RWPE2 (cell line): ENCODE data around the gene MDH1.

Experiments used
- ATAC-seq: fragments of 200-7000 bp; cut with Tn5 transposase; 3 replicates; pipeline ENCODE4 v1.9.1; 2021; ENCODE audit warnings: low read depth
- DNase-seq: peaks from one replicate; pipeline ENCODE4 v3.0.0-alpha.2; 2020; ENCODE audit warnings: low spot score
- H3K27ac ChIP-seq: fragments of 450-650 bp; 2 replicates; pipeline ENCODE4 v1.5.1; 2017; ENCODE audit warnings: mild to moderate bottlenecking; ENCODE audit not compliant: poor library complexity, severe bottlenecking
- H3K27me3 ChIP-seq: fragments of 250-450 bp; sonication (Bioruptor Pico); 2 replicates; pipeline ENCODE4 v1.5.1; 2021; ENCODE audit warnings: mild to moderate bottlenecking, moderate library complexity; ENCODE audit not compliant: insufficient read depth, poor library complexity, severe bottlenecking
- H3K36me3 ChIP-seq: fragments of 250-450 bp; sonication (Bioruptor Pico); 2 replicates; pipeline ENCODE4 v1.5.1; 2020; ENCODE audit warnings: low read depth, mild to moderate bottlenecking, moderate library complexity
- H3K4me1 ChIP-seq: fragments of 250-450 bp; sonication (Bioruptor Pico); 2 replicates; pipeline ENCODE4 v1.5.1; 2021; ENCODE audit warnings: mild to moderate bottlenecking, moderate library complexity; ENCODE audit not compliant: insufficient read depth, poor library complexity, severe bottlenecking
- H3K4me3 ChIP-seq: fragments of 250-450 bp; sonication (Bioruptor Pico); 2 replicates; pipeline ENCODE4 v1.5.1; 2021; ENCODE audit warnings: mild to moderate bottlenecking, moderate library complexity; ENCODE audit not compliant: severe bottlenecking
- H3K9me3 ChIP-seq: fragments of 250-450 bp; sonication (Bioruptor Pico); 2 replicates; pipeline ENCODE4 v1.5.1; 2021; ENCODE audit warnings: mild to moderate bottlenecking, moderate library complexity; ENCODE audit not compliant: severe bottlenecking
- CTCF ChIP-seq: fragments of 450-650 bp; IDR thresholded peaks from one replicate; pipeline ENCODE4 v1.5.1; 2017; ENCODE audit warnings: mild to moderate bottlenecking, moderate library complexity; ENCODE audit not compliant: poor library complexity, severe bottlenecking

The MDH1 gene

GRCh38 chr2:63578767-63579166, 10.0 kb upstream of the MDH1 start:
- Histone ChIP-seq H3K4me1 (no peaks in the 10 kb centered on the region), H3K27ac (no peak overlapping the region), H3K36me3 (no peaks in the 10 kb centered on the region), H3K4me3 (no peak overlapping the region), H3K9me3 (no peaks in the 10 kb centered on the region), H3K27me3 (no peaks in the 10 kb centered on the region)
- no peak for TF ChIP-seq CTCF
- DNase-seq (no peak), ATAC-seq (no peak)

DNA sequence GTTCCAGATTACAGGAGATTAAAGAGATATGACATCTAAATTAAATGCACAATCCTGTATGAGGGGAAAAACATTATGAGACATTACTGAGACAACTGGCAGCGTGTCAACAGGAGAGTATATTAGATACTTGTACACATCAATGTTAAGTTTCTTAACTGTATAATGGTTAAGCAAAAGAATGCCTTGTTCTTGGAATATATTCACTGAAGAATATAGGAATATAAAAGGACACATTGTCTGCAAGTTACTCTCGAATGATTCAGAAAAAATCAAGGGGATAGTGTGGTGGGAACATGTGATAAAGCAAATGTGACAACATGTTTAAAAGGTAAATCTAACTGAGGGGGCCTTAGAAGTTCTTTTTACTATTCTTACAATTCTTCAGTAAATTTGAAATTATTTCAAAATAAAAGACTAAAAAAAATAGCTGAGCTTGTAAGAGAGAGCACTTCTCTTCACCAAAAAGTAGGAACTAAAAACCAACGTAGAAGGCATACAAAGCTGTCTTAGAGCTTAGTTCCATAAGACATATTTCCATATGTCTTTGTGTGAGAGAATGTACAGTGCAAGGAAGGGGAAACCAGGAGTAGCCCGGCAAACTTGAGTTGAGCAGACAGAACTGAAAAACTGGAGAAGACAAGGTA, 8.0 kb upstream of the MDH1 start:
- ATAC-seq (no peak), DNase-seq (no peak)
- no peaks in the 10 kb centered on the region for H3K27me3 ChIP-seq
- TF ChIP-seq CTCF: no peak
- H3K4me1 ChIP-seq: no peaks in the 10 kb centered on the region
- H3K4me3 ChIP-seq: no peak overlapping the region
- H3K9me3 ChIP-seq: no peaks in the 10 kb centered on the region
- H3K36me3 ChIP-seq: no peaks in the 10 kb centered on the region
- no peak overlapping the region for H3K27ac ChIP-seq

GRCh38 chr2:63581298-63581961, 7.3 kb upstream of the MDH1 start:
- Histone ChIP-seq H3K4me3 (no peak overlapping the region), H3K27ac (no peak overlapping the region), H3K4me1 (no peaks in the 10 kb centered on the region), H3K9me3 (no peaks in the 10 kb centered on the region), H3K27me3 (no peaks in the 10 kb centered on the region), H3K36me3 (no peaks in the 10 kb centered on the region)
- no peak for TF ChIP-seq CTCF
- ATAC-seq: no peak
- no peak for DNase-seq

GRCh38 chr2:63582873-63583272, 5.9 kb upstream of the MDH1 start:
- Histone ChIP-seq H3K27me3 (no peaks in the 10 kb centered on the region), H3K4me3 (no peak overlapping the region), H3K9me3 (no peaks in the 10 kb centered on the region), H3K27ac (no peak overlapping the region), H3K4me1 (peaks cover 4% of the 10 kb centered on the region), H3K36me3 (no peaks in the 10 kb centered on the region)
- ATAC-seq (no peak), DNase-seq (no peak)
- TF ChIP-seq CTCF: no peak

DNA sequence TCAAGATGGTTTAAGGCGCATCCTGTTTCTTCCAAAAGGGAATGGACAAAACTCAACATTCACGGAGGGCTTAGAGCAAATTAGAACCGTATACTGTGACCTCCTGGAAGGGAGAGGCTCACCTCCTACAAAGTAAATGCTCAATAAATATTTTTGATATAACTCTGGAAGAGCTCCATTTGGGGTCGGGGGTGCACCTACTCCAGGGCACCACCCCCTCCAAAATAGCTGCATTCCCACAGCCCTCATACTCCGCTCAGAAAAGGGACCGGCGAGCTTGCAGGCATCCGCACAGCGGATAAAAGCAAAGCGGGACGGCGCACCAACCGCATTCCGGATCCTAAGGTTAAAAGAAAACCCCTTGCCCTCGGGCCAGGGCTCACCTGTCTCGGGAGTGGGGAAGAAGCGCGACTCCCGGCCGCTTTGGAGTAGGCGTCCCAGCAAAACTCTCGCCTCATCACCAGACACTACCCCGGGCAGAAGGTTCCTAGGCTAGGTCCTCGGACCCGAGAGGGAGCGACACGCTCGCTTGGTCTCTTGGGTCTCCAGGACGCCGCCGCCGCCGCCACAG, 864 bp upstream of the MDH1 start:
- peak overlapping the region; percentile 60 for H3K4me3 ChIP-seq
- no peaks in the 10 kb centered on the region for H3K9me3 ChIP-seq
- peaks cover 8% of the 10 kb centered on the region for H3K4me1 ChIP-seq
- DNase-seq (no peak), ATAC-seq (no peak; the same call in 2 of the 3 replicates)
- TF ChIP-seq CTCF: no peak
- H3K27me3 ChIP-seq: no peaks in the 10 kb centered on the region
- peak overlapping the region; percentile 64 for H3K27ac ChIP-seq
- H3K36me3 ChIP-seq: peaks cover 28% of the 10 kb centered on the region
